ENCODE data around the gene RNF224.

- peak; percentile 62 to 87 (median 80) for TF ChIP-seq CTCF (IDR thresholded peaks at IDR 0.05)
- TF ChIP-seq POLR2A (IDR thresholded peaks at IDR 0.05), result peak in 1 of 2 donors; percentile 14
Observed at GRCh38 chr9:137227054-137227852, at the start of gene RNF224.
